ENCODE results near the gene SLC16A12. TPM values are rescaled to one million over a fixed set of nuclear protein-coding genes. Genes with fewer than 3 reads are reported as not detected.

SLC16A12 gene
- total RNA-seq, 1 experiment from 2014 or later, result 0.09 TPM

DNA sequence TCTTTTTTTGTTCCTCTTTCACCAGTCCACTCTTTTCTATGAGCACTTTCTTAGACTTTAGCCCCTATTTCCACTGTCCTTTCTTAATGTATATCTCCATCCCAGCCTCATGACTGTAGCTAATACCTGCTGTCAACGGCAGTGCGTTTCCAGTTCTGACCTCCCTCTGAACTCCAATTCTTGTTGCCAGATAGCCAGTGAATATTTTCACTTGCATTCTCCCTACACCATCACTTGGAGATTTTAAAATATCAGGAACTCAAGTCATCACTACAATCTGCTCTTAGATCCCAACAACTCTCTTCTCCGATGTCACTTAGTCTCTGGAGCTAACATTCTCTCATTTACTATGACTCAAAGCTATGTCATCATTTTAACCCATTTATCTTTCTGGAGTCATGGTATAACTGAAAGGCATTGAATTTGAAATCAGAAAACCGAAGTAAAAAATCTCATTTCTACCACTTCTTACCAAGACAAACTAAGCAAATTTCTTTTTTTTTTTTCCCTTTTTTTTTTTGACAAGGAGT, 5.1 kb upstream of the SLC16A12 start:
- H3K9me3 Mint-ChIP-seq (ENCODE audit: unreplicated experiment), result no peaks in the 10 kb centered on the region

DNA sequence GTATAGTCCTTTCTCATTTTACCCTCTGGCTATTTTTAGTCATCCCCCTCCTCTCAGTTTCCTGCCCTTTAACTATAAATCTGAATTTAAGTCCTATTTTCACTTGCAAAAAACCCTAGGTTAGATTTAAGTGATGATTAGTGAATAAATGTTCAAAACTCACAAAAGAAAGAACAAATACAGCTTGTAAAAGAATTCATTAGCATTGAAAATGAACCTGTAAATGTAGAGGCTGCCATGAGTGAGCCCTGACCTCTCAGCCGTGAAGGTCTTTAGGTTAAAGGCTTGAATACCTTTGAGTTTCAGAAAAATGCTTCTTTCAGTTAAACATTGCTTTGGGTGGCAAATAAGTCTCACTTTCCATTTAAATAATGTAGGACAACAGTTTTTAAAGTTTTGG, 2.0 kb upstream of the SLC16A12 start:
- no peak overlapping the region for H3K27ac Mint-ChIP-seq (ENCODE audit: low read depth, unreplicated experiment)
- H3K9me3 Mint-ChIP-seq (ENCODE audit: unreplicated experiment), result no peaks in the 10 kb centered on the region
- no peaks in the 10 kb centered on the region for H3K36me3 Mint-ChIP-seq (ENCODE audit: insufficient read depth, unreplicated experiment)
- H3K27me3 Mint-ChIP-seq (ENCODE audit: insufficient read depth, unreplicated experiment), result no peaks in the 10 kb centered on the region
- ChIA-PET CTCF (interaction anchor here (0.7 kb wide), 1 partner anchor 151 kb away, joined by 6 read pairs; no protein-coding TSS in a partner anchor), POLR2A (no interaction called here)
- intact Hi-C loops (cut with micrococcal nuclease), result no loop called here
- no TSS peak for BruUV-seq (replicated peaks)
- peaks cover 8% of the 10 kb centered on the region for H3K4me1 Mint-ChIP-seq (ENCODE audit: insufficient read depth, unreplicated experiment)
- DNase-seq (ENCODE audit: unreplicated experiment), result no peak
- H3K4me3 Mint-ChIP-seq (ENCODE audit: unreplicated experiment), result no peak overlapping the region
- TF ChIP-seq, protein P1, sequence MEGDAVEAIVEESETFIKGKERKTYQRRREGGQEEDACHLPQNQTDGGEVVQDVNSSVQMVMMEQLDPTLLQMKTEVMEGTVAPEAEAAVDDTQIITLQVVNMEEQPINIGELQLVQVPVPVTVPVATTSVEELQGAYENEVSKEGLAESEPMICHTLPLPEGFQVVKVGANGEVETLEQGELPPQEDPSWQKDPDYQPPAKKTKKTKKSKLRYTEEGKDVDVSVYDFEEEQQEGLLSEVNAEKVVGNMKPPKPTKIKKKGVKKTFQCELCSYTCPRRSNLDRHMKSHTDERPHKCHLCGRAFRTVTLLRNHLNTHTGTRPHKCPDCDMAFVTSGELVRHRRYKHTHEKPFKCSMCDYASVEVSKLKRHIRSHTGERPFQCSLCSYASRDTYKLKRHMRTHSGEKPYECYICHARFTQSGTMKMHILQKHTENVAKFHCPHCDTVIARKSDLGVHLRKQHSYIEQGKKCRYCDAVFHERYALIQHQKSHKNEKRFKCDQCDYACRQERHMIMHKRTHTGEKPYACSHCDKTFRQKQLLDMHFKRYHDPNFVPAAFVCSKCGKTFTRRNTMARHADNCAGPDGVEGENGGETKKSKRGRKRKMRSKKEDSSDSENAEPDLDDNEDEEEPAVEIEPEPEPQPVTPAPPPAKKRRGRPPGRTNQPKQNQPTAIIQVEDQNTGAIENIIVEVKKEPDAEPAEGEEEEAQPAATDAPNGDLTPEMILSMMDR (IDR thresholded peaks at IDR 0.05; ENCODE audit: unreplicated experiment), result no peak

More for the DNA sequence above, 5.1 kb upstream of the SLC16A12 start:
- POLR2A ChIA-PET, result interaction anchor here (0.6 to 1.3 kb wide), 4 partner anchors 8 to 19 kb away, joined by 3 to 7 read pairs (median 4); no protein-coding TSS in a partner anchor
- Mint-ChIP-seq H3K27ac (ENCODE audit: low read depth, unreplicated experiment) (no peak overlapping the region), H3K36me3 (ENCODE audit: insufficient read depth, unreplicated experiment) (no peaks in the 10 kb centered on the region), H3K27me3 (ENCODE audit: insufficient read depth, unreplicated experiment) (no peaks in the 10 kb centered on the region), H3K4me1 (ENCODE audit: insufficient read depth, unreplicated experiment) (no peaks in the 10 kb centered on the region), H3K4me3 (ENCODE audit: unreplicated experiment) (no peak overlapping the region)
- CTCF ChIA-PET, result interaction anchor here (0.6 kb wide), 2 partner anchors 74 to 327 kb away, joined by 4 read pairs; no protein-coding TSS in a partner anchor
- intact Hi-C loops (cut with micrococcal nuclease), result no loop called here
- TF ChIP-seq, protein P1 (IDR thresholded peaks at IDR 0.05; ENCODE audit: unreplicated experiment), result no peak
- no peak for DNase-seq (ENCODE audit: unreplicated experiment)
- BruUV-seq (replicated peaks), result no TSS peak

DNA sequence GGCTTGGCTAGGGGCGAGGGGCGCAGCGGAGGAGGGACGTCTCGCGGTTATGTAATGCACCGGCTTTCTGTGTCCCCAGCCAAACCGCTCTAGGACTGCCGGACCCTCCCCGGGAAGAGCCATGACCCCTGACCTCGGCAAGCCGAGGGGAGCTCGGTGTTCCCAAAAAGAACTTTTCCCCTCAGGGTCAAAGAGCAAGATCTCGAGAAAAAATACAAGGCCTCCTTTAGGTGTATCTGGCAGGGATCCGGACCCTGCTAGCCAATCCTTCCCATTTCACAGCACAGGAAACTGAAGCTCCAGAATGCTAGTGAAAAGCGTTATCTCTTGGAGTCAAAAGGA, 590 bp upstream of the SLC16A12 start:
- no TSS peak for BruUV-seq (replicated peaks)
- peaks cover 13% of the 10 kb centered on the region for H3K4me1 Mint-ChIP-seq (ENCODE audit: insufficient read depth, unreplicated experiment)
- H3K36me3 Mint-ChIP-seq (ENCODE audit: insufficient read depth, unreplicated experiment), result no peaks in the 10 kb centered on the region
- no peak overlapping the region for H3K27ac Mint-ChIP-seq (ENCODE audit: low read depth, unreplicated experiment)
- intact Hi-C loops (cut with micrococcal nuclease), result no loop called here
- H3K27me3 Mint-ChIP-seq (ENCODE audit: insufficient read depth, unreplicated experiment), result no peaks in the 10 kb centered on the region
- H3K4me3 Mint-ChIP-seq (ENCODE audit: unreplicated experiment), result no peak overlapping the region
- TF ChIP-seq, protein P1 (IDR thresholded peaks at IDR 0.05; ENCODE audit: unreplicated experiment), result no peak
- no peaks in the 10 kb centered on the region for H3K9me3 Mint-ChIP-seq (ENCODE audit: unreplicated experiment)
- DNase-seq (ENCODE audit: unreplicated experiment), result no peak
- ChIA-PET POLR2A (no interaction called here), CTCF (interaction anchor here (1.0 kb wide), 1 partner anchor 8 kb away, joined by 3 read pairs; no protein-coding TSS in a partner anchor)

DNA sequence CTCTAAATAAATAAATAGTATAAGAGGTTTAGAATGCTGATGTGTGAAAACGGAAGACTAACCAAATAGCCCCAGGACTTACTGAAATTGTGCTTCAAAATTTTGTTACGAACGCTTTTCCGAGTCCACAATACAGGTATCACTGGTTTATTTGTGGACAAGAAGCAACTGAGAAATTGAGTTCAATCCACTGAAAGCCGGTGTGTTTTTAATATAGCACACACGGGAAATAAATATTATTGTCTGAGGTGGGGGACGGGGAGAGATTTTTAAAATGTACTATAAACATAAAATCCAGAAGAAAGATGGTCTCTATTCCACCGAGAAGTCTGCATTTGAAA, 598 bp downstream of the SLC16A12 start:
- Mint-ChIP-seq H3K4me3 (ENCODE audit: unreplicated experiment) (no peak overlapping the region), H3K4me1 (ENCODE audit: insufficient read depth, unreplicated experiment) (peaks cover 13% of the 10 kb centered on the region), H3K36me3 (ENCODE audit: insufficient read depth, unreplicated experiment) (no peaks in the 10 kb centered on the region), H3K9me3 (ENCODE audit: unreplicated experiment) (no peaks in the 10 kb centered on the region), H3K27ac (ENCODE audit: low read depth, unreplicated experiment) (no peak overlapping the region), H3K27me3 (ENCODE audit: insufficient read depth, unreplicated experiment) (no peaks in the 10 kb centered on the region)
- TF ChIP-seq, protein P1 (IDR thresholded peaks at IDR 0.05; ENCODE audit: unreplicated experiment), result no peak
- ChIA-PET CTCF (no interaction called here), POLR2A (interaction anchor here (0.6 to 3.8 kb wide), 2 partner anchors 15 to 277 kb away, joined by 4 to 36 read pairs; no protein-coding TSS in a partner anchor)
- no TSS peak for BruUV-seq (replicated peaks)
- intact Hi-C loops (cut with micrococcal nuclease), result no loop called here
- no peak for DNase-seq (ENCODE audit: unreplicated experiment)

Data from MCF 10A (cell line).